AG20443 (cell line): ENCODE results near the gene CPPED1.

Source experiments
- DNase-seq: peaks from one replicate; pipeline ENCODE4 v3.0.0; 2012; ENCODE audit warnings: low spot score, mixed read lengths

Gene CPPED1

GRCh38 chr16:12732600-12732999 is 71.1 kb downstream of the CPPED1 start:
- DNase-seq = no peak

- peak; percentile 81 for DNase-seq
These were observed 74.2 kb downstream of the CPPED1 start for GRCh38 chr16:12729448-12729847.

GRCh38 chr16:12728469-12728868 is 75.2 kb downstream of the CPPED1 start:
- DNase-seq = no peak

- no peak for DNase-seq
These were observed 79.5 kb downstream of the CPPED1 start for GRCh38 chr16:12724226-12724625.

- DNase-seq = no peak
These were observed 80.0 kb downstream of the CPPED1 start for GRCh38 chr16:12723681-12724080.

- no peak for DNase-seq
These were observed 81.8 kb downstream of the CPPED1 start for GRCh38 chr16:12721841-12722421.

- no peak for DNase-seq
These were observed 83.7 kb downstream of the CPPED1 start for GRCh38 chr16:12719972-12720371.

GRCh38 chr16:12716658-12717057 is 87.0 kb downstream of the CPPED1 start:
- no peak for DNase-seq

- no peak for DNase-seq
These were observed 93.9 kb downstream of the CPPED1 start for GRCh38 chr16:12709807-12710206.

GRCh38 chr16:12708266-12708665 is 95.4 kb downstream of the CPPED1 start:
- no peak for DNase-seq

GRCh38 chr16:12706628-12707027 is 97.1 kb downstream of the CPPED1 start:
- DNase-seq = no peak

GRCh38 chr16:12704492-12705111 is 99.1 kb downstream of the CPPED1 start:
- no peak for DNase-seq

- DNase-seq = no peak
These were observed 99.8 kb downstream of the CPPED1 start for GRCh38 chr16:12703935-12704334.

- no peak for DNase-seq
These were observed 103.5 kb downstream of the CPPED1 start for GRCh38 chr16:12700161-12700560.

GRCh38 chr16:12699161-12699560 is 104.5 kb downstream of the CPPED1 start:
- DNase-seq = no peak

GRCh38 chr16:12697437-12697836 is 106.2 kb downstream of the CPPED1 start:
- no peak for DNase-seq

GRCh38 chr16:12695454-12695853 is 108.2 kb downstream of the CPPED1 start:
- no peak for DNase-seq

- DNase-seq = no peak
These were observed 113.7 kb downstream of the CPPED1 start for GRCh38 chr16:12690024-12690423.

- no peak for DNase-seq
These were observed 114.5 kb downstream of the CPPED1 start for GRCh38 chr16:12688951-12689850.

- DNase-seq = no peak
These were observed 117.9 kb downstream of the CPPED1 start for GRCh38 chr16:12685806-12686205.

- DNase-seq = no peak
These were observed 121.1 kb downstream of the CPPED1 start for GRCh38 chr16:12682432-12683165.

- no peak for DNase-seq
These were observed 122.0 kb downstream of the CPPED1 start for GRCh38 chr16:12681653-12682052.
